ENCODE data around the gene SLC29A4.
"Not testable (repeated sequence)": the region's sequence is repeated elsewhere in the genome, so short reads cannot be mapped to it uniquely, and the experiment has no call there.

SLC29A4 gene

GRCh38 chr7:5296611-5297226 lies 14.0 kb downstream of the SLC29A4 start:
- peak; percentile 72 for DNase-seq (ENCODE audit: low read depth)

- no peak for DNase-seq (ENCODE audit: low read depth)
Observed at GRCh38 chr7:5300366-5300765, 17.6 kb downstream of the SLC29A4 start.

- DNase-seq (ENCODE audit: low read depth), result no peak
Observed at GRCh38 chr7:5302577-5302976, 19.8 kb downstream of the SLC29A4 start.

GRCh38 chr7:5303061-5303460 lies 20.3 kb downstream of the SLC29A4 start:
- no peak for DNase-seq (ENCODE audit: low read depth)

- DNase-seq (ENCODE audit: low read depth), result no peak
Observed at GRCh38 chr7:5303591-5304505, 21.1 kb downstream of the SLC29A4 start.

GRCh38 chr7:5305050-5305449 lies 22.3 kb downstream of the SLC29A4 start:
- not testable (repeated sequence) for DNase-seq (ENCODE audit: low read depth)

- not testable (repeated sequence) for DNase-seq (ENCODE audit: low read depth)
Observed at GRCh38 chr7:5307221-5308142, 24.7 kb downstream of the SLC29A4 start.

- no peak for DNase-seq (ENCODE audit: low read depth)
Observed at GRCh38 chr7:5309146-5309545, 26.4 kb downstream of the SLC29A4 start.

- no peak for DNase-seq (ENCODE audit: low read depth)
Observed at GRCh38 chr7:5310822-5311405, 28.2 kb downstream of the SLC29A4 start.

GRCh38 chr7:5312276-5313070 lies 29.7 kb downstream of the SLC29A4 start:
- DNase-seq (ENCODE audit: low read depth), result not testable (repeated sequence)

GRCh38 chr7:5313076-5313885 lies 30.5 kb downstream of the SLC29A4 start:
- not testable (repeated sequence) for DNase-seq (ENCODE audit: low read depth)

GRCh38 chr7:5314864-5315263 lies 32.1 kb downstream of the SLC29A4 start:
- no peak for DNase-seq (ENCODE audit: low read depth)

GRCh38 chr7:5315761-5316160 lies 33.0 kb downstream of the SLC29A4 start:
- no peak for DNase-seq (ENCODE audit: low read depth)

- DNase-seq (ENCODE audit: low read depth), result not testable (repeated sequence)
Observed at GRCh38 chr7:5318613-5319012, 35.9 kb downstream of the SLC29A4 start.

- no peak for DNase-seq (ENCODE audit: low read depth)
Observed at GRCh38 chr7:5320391-5320790, 37.6 kb downstream of the SLC29A4 start.

- no peak for DNase-seq (ENCODE audit: low read depth)
Observed at GRCh38 chr7:5320802-5321396, 38.2 kb downstream of the SLC29A4 start.

GRCh38 chr7:5322621-5323410 lies 40.1 kb downstream of the SLC29A4 start:
- DNase-seq (ENCODE audit: low read depth), result no peak
